ENCODE results near the gene ANKRD33B. TPM values are rescaled to one million over a fixed set of nuclear protein-coding genes. Genes with fewer than 3 reads are reported as not detected.

ANKRD33B gene
- total RNA-seq, 4 donors from 2014 or later: 4.4 to 17.2 (median 5.9) TPM

DNA sequence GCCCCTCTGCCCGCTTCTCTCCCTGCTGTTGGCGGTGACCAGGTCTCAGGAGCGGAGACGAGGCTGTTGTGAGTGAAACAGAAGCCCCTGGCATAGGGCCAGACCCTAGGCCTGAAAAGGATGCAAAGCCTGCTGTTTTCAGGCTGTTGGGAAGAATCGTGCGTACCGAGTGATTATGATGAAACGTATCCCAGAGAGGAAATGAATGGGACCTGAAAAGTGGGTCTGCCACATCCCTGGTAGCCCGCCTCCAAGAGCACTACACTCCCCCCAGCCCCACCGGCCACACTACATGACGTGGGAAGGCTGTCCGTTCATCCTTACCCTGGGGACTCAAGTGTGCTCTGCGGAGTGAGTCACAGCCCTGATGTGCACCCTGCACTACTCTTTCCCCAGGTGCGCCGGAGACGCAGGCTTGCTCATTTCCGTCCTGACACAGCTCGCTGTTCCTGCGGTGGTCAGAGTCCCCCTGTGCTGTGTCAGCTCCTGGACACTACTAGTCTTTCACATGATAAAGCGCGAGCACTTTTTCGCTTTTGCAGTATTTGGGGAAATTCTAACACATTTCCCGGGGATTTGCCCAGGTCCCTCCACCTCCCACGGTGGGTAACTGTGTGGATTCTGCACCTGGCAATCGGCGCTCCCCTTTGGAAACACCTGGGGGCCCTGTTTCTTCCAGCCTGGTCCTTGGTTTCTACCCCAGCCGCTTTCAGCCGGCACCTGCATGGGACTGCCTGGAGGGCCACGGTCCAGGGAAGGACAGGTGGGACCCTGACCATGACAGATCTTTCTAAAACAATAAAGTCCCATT lies 91.5 kb downstream of the ANKRD33B start:
- no peak for TF ChIP-seq EP300 (IDR thresholded peaks at IDR 0.05)
- TF ChIP-seq POLR2A (IDR thresholded peaks at IDR 0.05): no peak
- TF ChIP-seq, protein P1, sequence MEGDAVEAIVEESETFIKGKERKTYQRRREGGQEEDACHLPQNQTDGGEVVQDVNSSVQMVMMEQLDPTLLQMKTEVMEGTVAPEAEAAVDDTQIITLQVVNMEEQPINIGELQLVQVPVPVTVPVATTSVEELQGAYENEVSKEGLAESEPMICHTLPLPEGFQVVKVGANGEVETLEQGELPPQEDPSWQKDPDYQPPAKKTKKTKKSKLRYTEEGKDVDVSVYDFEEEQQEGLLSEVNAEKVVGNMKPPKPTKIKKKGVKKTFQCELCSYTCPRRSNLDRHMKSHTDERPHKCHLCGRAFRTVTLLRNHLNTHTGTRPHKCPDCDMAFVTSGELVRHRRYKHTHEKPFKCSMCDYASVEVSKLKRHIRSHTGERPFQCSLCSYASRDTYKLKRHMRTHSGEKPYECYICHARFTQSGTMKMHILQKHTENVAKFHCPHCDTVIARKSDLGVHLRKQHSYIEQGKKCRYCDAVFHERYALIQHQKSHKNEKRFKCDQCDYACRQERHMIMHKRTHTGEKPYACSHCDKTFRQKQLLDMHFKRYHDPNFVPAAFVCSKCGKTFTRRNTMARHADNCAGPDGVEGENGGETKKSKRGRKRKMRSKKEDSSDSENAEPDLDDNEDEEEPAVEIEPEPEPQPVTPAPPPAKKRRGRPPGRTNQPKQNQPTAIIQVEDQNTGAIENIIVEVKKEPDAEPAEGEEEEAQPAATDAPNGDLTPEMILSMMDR (IDR thresholded peaks at IDR 0.05): no peak
- no peak for TF ChIP-seq POLR2AphosphoS5 (IDR thresholded peaks at IDR 0.05)

DNA sequence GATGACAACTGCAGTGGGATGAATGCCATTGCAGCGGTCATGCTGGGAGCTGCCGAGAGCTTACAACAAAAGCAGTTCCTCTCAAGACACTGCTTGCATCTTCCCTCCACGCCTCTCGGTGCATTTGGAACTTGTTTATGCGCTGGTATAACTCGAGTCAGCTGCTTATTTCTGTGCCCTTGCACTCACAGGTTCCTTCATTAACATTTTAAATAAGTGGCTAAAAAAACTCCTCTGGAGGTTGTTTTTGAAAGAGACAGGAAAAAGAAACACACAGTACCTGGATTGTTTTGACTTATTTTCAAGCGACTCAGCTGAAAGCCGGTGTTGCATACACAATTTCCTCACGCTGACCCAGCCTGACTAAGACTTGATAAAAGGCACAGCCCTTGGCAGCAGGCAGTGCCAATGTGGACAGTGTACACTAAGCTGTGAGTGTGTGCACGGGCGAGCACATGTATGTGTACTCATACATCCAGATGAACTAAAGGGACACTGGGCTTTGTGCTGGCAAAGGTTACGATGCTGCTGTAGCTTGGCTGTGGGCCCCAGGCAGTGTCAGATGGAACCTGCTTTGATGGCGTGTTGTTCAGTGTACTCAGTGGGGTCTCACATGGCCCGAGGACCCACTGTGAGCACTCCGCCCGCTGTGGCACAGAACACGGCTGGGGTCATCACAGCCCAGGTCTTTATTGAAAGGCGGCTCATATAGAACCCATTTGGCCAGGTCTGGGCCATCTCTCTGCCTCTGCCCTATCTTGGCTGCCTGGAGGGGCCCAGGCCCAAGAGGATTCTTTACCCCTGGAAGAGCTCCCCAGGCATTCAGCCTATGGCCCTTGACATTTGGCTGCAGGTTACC lies 92.3 kb downstream of the ANKRD33B start:
- H3K4me1 ChIP-seq: peaks cover 0 to 13% (median 4%) of the 10 kb centered on the region in 3 donors
- WGBS, 2 donors (ENCODE audit: low coverage in 1 of 2): 80 to 82% methylated on average over 2 to 12 of the region's 18 CpGs
- no peaks in the 10 kb centered on the region for H3K36me3 ChIP-seq
- H3K4me3 ChIP-seq: no peak overlapping the region
- no peak overlapping the region for H3K27ac ChIP-seq
- no peaks in the 10 kb centered on the region for H3K9me3 ChIP-seq
- TF ChIP-seq, protein P1 (IDR thresholded peaks at IDR 0.05): no peak
- no peak for TF ChIP-seq EP300 (IDR thresholded peaks at IDR 0.05)
- no peak for TF ChIP-seq POLR2AphosphoS5 (IDR thresholded peaks at IDR 0.05)
- TF ChIP-seq POLR2A (IDR thresholded peaks at IDR 0.05): no peak
- peaks cover 13% of the 10 kb centered on the region for H3K27me3 ChIP-seq
- no peak for ATAC-seq

More for the DNA sequence above, 91.5 kb downstream of the ANKRD33B start:
- peaks cover 20% of the 10 kb centered on the region for H3K27me3 ChIP-seq
- no peak for ATAC-seq
- H3K4me1 ChIP-seq: peaks cover 0 to 13% (median 4%) of the 10 kb centered on the region in 3 donors
- no peaks in the 10 kb centered on the region for H3K36me3 ChIP-seq
- 83 to 89% methylated on average over 5 to 22 of the region's 29 CpGs for WGBS, 2 donors (ENCODE audit: low coverage in 1 of 2)
- H3K9me3 ChIP-seq: no peaks in the 10 kb centered on the region
- H3K4me3 ChIP-seq: no peak overlapping the region
- no peak overlapping the region for H3K27ac ChIP-seq

DNA sequence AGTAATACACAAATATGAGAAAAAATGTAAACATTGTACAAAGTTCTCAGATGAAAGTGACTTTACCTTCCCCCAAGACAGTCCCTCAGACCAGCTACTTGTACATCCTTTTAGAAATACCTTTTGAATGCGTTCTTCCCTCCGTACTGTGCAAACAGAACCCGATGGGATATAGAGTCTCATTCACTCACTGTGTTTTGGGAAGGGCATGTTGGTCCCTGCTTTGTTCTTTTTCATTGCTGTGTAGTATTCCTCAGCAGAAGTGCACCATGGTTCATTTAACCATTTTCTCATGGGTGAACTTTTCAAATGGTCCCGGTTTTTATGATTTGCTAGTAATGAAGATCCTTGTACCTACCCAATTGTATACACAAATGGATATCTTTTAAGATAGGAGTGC lies 94.4 kb downstream of the ANKRD33B start:
- Histone ChIP-seq H3K27ac (no peak overlapping the region), H3K4me1 (peaks cover 0 to 9% (median 0%) of the 10 kb centered on the region in 3 donors), H3K27me3 (no peaks in the 10 kb centered on the region), H3K36me3 (no peaks in the 10 kb centered on the region), H3K4me3 (no peak overlapping the region), H3K9me3 (no peaks in the 10 kb centered on the region)
- TF ChIP-seq, protein P1 (IDR thresholded peaks at IDR 0.05): no peak
- no peak for TF ChIP-seq EP300 (IDR thresholded peaks at IDR 0.05)
- no peak for ATAC-seq
- 72 to 74% methylated on average over 3 to 4 of the region's 4 CpGs for WGBS, 2 donors (ENCODE audit: low coverage in 1 of 2)

DNA sequence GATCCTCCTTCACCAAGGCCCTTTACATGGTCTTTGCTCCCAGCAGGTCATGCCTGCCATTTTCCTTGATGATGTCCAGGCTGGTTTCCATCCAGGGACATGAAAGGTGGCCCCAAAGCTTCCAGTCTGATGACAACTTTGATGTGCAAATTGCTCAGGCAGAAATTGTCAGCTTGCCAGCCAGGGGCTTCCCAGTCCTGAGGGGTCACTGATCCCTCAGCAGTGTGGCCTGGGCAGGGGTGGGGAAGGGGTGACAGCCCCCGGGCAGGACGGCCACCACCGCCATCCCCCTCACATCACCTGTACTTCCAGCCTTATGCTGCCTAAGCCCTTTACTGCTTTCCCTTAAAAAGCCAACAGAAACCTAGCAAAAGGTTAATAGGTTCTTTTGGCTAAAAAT lies 96.3 kb downstream of the ANKRD33B start:
- TF ChIP-seq EP300 (IDR thresholded peaks at IDR 0.05): no peak
- TF ChIP-seq, protein P1 (IDR thresholded peaks at IDR 0.05): no peak
- TF ChIP-seq POLR2AphosphoS5 (IDR thresholded peaks at IDR 0.05): no peak
- no peak for TF ChIP-seq POLR2A (IDR thresholded peaks at IDR 0.05)
- peaks cover 0 to 7% (median 0%) of the 10 kb centered on the region in 3 donors for H3K4me1 ChIP-seq
- no peaks in the 10 kb centered on the region for H3K9me3 ChIP-seq
- H3K4me3 ChIP-seq: no peak overlapping the region
- no peaks in the 10 kb centered on the region for H3K27me3 ChIP-seq
- H3K36me3 ChIP-seq: no peaks in the 10 kb centered on the region
- 80% methylated on average over 2 of the region's 3 CpGs; no CpG with 5 or more reads in 1 of the 2 donors for WGBS, 2 donors (ENCODE audit: low coverage in 1 of 2)
- ATAC-seq: no peak
- H3K27ac ChIP-seq: no peak overlapping the region
